CD4-positive, alpha-beta T cell (primary cell): ENCODE results near the gene ADCY2. TPM values are rescaled to one million over a fixed set of nuclear protein-coding genes. Genes with fewer than 3 reads are reported as not detected.

Experiments
- ATAC-seq: fragments of 200-7000 bp; cut with Tn5 transposase; one replicate; pipeline ENCODE4 v1.10.0; 2022; ENCODE audit warnings: mild to moderate bottlenecking; ENCODE audit not compliant: poor library complexity
- CTCF ChIA-PET: fragments of 350-600 bp; sonication (Branson Sonifier 250); formaldehyde crosslinking; loops from one replicate; lab custom pipeline; 2021; ENCODE audit warnings: antibody characterized with exemption, inconsistent platforms; lab: Charles Lee
- POLR2A ChIA-PET: fragments of 350-600 bp; sonication (Branson Sonifier 250); formaldehyde crosslinking; loops from one replicate; lab custom pipeline; 2021; ENCODE audit warnings: antibody characterized with exemption, inconsistent platforms; lab: Charles Lee
- DNase-seq, 14 experiments: peaks; one replicate each; pipeline ENCODE4 v3.0.0-alpha.2; 2013 to 2020; ENCODE audit warnings: mixed read lengths in 2 of 14
- H3K27ac ChIP-seq, 2 donors: one replicate each; pipeline versions ENCODE4 v1.5.1 to v1.7.0; 2013; ENCODE audit warnings: low read length in 2 of 2, low read depth in 1 of 2, mild to moderate bottlenecking in 1 of 2
- H3K27me3 ChIP-seq, 2 experiments: 1 replicate in 1 of 2; 2 replicates in 1 of 2; pipeline versions ENCODE4 v1.6.1 to v1.7.0; 2013; ENCODE audit warnings: low read length in 2 of 2, control low read depth in 1 of 2, mild to moderate bottlenecking in 1 of 2, moderate library complexity in 1 of 2; ENCODE audit not compliant: insufficient read depth in 2 of 2, control insufficient read depth in 1 of 2
- H3K36me3 ChIP-seq: one replicate; pipeline ENCODE4 v1.6.1; 2013; ENCODE audit warnings: low read length, control low read depth; ENCODE audit not compliant: insufficient read depth
- H3K4me1 ChIP-seq: one replicate; pipeline ENCODE4 v1.6.1; 2013; ENCODE audit warnings: low read length, control low read depth; ENCODE audit not compliant: insufficient read depth
- H3K4me3 ChIP-seq: one replicate; pipeline ENCODE4 v1.5.1; 2013; ENCODE audit warnings: mild to moderate bottlenecking, low read length, moderate library complexity
- H3K9me3 ChIP-seq, 2 experiments: 1 replicate in 1 of 2; 2 replicates in 1 of 2; pipeline versions ENCODE4 v1.6.1 to v1.7.0; 2013; ENCODE audit warnings: low read length in 2 of 2, mild to moderate bottlenecking in 2 of 2, control low read depth in 1 of 2, moderate library complexity in 1 of 2; ENCODE audit not compliant: control insufficient read depth in 1 of 2, insufficient read depth in 1 of 2
- H3K27ac Mint-ChIP-seq: one replicate; pipeline ENCODE4 v1.8.0; 2020; ENCODE audit warnings: mixed read lengths
- H3K27me3 Mint-ChIP-seq: one replicate; pipeline ENCODE4 v1.8.0; 2021; ENCODE audit warnings: mixed read lengths
- H3K36me3 Mint-ChIP-seq: one replicate; pipeline ENCODE4 v1.8.0; 2021; ENCODE audit warnings: low read depth, mixed read lengths
- H3K4me1 Mint-ChIP-seq: one replicate; pipeline ENCODE4 v1.8.0; 2021; ENCODE audit warnings: low read depth, mixed read lengths
- H3K4me3 Mint-ChIP-seq: one replicate; pipeline ENCODE4 v1.8.0; 2020; ENCODE audit warnings: mild to moderate bottlenecking, mixed read lengths
- H3K9me3 Mint-ChIP-seq: one replicate; pipeline ENCODE4 v1.8.0; 2020; ENCODE audit warnings: mixed read lengths
- intact Hi-C, 2 experiments: fragments of 100-400 bp; cut with DNase I in 1 of 2; cut with micrococcal nuclease in 1 of 2; formaldehyde crosslinking; loops; one replicate each; pipeline versions ENCODE4 v1.15.1 to v1.9.0; 2023 to 2025; cut with DNase I, micrococcal nuclease
- total RNA-seq, 174 experiments: library from RNA in 2 of 174; stranded (reverse) in 2 of 174; gene quantifications; one replicate each; pipeline ENCODE4 v1.2.3 and lab custom pipeline; 2021 to 2026
- TF ChIP-seq, protein P1 (sequence below): fragments of 200-600 bp; IDR thresholded peaks from one replicate; pipeline ENCODE4 v1.8.0; 2022; ENCODE audit warnings: antibody characterized with exemption, mild to moderate bottlenecking

ADCY2 gene
- total RNA-seq, 2 experiments from 2014 or later: not detected

DNA sequence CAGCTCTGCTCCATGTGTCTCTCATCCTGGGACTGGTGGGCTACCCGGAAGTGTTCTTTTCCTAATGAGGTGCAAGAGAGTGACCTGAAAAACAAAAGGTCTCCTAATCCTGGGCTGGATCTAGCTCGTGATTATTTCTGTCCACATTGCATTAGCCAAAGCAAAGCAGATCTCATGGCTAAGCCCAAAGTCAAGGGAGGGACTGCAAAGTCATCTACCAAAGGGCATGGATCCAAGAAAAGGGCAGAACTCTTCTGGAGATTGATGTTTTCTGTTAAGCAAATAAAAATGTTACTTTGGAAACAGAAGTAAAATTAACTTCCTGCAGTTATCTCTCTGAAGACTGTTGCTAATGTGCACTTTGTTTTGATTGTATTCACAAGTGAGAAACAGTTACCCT is 229.8 kb downstream of the ADCY2 start:
- ATAC-seq (no peak), DNase-seq (no peak)
- ChIA-PET POLR2A (no interaction called here), CTCF (no interaction called here)
- no peak overlapping the region for H3K4me3 Mint-ChIP-seq
- H3K36me3 Mint-ChIP-seq: no peaks in the 10 kb centered on the region
- TF ChIP-seq, protein P1, sequence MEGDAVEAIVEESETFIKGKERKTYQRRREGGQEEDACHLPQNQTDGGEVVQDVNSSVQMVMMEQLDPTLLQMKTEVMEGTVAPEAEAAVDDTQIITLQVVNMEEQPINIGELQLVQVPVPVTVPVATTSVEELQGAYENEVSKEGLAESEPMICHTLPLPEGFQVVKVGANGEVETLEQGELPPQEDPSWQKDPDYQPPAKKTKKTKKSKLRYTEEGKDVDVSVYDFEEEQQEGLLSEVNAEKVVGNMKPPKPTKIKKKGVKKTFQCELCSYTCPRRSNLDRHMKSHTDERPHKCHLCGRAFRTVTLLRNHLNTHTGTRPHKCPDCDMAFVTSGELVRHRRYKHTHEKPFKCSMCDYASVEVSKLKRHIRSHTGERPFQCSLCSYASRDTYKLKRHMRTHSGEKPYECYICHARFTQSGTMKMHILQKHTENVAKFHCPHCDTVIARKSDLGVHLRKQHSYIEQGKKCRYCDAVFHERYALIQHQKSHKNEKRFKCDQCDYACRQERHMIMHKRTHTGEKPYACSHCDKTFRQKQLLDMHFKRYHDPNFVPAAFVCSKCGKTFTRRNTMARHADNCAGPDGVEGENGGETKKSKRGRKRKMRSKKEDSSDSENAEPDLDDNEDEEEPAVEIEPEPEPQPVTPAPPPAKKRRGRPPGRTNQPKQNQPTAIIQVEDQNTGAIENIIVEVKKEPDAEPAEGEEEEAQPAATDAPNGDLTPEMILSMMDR: no peak
- Histone ChIP-seq H3K27me3 (no peaks in the 10 kb centered on the region), H3K27ac (no peak overlapping the region), H3K4me1 (no peaks in the 10 kb centered on the region), H3K4me3 (no peak overlapping the region), H3K36me3 (no peaks in the 10 kb centered on the region), H3K9me3 (peaks cover 0 to 7% of the 10 kb centered on the region in 2 experiments)
- intact Hi-C loops: no loop called here
- H3K27me3 Mint-ChIP-seq: peaks cover 6% of the 10 kb centered on the region
- no peak overlapping the region for H3K27ac Mint-ChIP-seq
- no peaks in the 10 kb centered on the region for H3K4me1 Mint-ChIP-seq
- H3K9me3 Mint-ChIP-seq: peaks cover 7% of the 10 kb centered on the region

DNA sequence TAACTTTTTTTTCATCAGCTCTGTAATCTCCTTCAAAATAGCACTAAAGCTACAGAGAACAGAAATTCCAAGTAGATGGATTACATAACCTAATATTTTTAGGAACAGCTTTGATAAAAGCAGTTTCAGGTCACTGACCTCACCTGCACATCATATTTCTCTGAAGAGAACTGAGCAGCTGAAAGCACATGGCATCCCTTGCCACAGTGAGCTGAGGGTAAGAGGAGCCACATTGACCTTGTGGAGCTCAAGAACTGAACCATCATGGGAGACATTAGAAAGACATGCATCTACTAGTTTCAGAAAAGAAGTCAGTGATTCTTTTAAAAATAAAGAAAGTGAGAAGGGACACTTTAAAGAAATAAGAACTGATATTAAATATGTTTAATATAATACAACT is 232.3 kb downstream of the ADCY2 start:
- Histone ChIP-seq H3K4me3 (no peak overlapping the region), H3K36me3 (no peaks in the 10 kb centered on the region), H3K4me1 (no peaks in the 10 kb centered on the region), H3K9me3 (peaks cover 0 to 10% of the 10 kb centered on the region in 2 experiments), H3K27ac (no peak overlapping the region), H3K27me3 (no peaks in the 10 kb centered on the region)
- no peak for ATAC-seq
- no peak overlapping the region for H3K4me3 Mint-ChIP-seq
- no peaks in the 10 kb centered on the region for H3K4me1 Mint-ChIP-seq
- TF ChIP-seq, protein P1: no peak
- DNase-seq: no peak
- peaks cover 6% of the 10 kb centered on the region for H3K27me3 Mint-ChIP-seq
- H3K36me3 Mint-ChIP-seq: no peaks in the 10 kb centered on the region
- CTCF ChIA-PET: no interaction called here
- H3K27ac Mint-ChIP-seq: no peak overlapping the region
- peaks cover 7% of the 10 kb centered on the region for H3K9me3 Mint-ChIP-seq
- POLR2A ChIA-PET: no interaction called here
- intact Hi-C loops: no loop called here

DNA sequence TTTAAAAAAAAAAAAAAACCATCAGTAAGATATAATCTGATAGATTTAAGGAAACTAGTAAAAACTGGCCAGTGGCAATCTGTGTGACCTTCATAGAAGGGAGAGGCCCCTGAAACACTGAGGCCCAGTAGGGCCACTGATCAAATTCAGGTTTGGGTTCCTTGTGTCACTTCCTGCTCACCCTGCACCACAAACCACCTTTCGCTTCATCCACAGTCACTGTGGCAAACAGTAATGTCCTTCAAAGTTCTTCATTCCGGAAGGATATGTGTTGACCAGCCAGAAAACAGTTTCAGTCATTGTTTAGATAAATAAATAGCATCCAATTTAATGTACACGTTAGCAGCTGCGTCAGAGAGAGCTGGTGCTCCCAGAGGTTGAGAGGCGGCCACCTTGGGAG is 232.9 kb downstream of the ADCY2 start:
- H3K4me1 Mint-ChIP-seq: no peaks in the 10 kb centered on the region
- DNase-seq (no peak), ATAC-seq (no peak)
- ChIA-PET CTCF (no interaction called here), POLR2A (no interaction called here)
- peaks cover 7% of the 10 kb centered on the region for H3K9me3 Mint-ChIP-seq
- Histone ChIP-seq H3K4me1 (no peaks in the 10 kb centered on the region), H3K4me3 (no peak overlapping the region), H3K27ac (no peak overlapping the region), H3K9me3 (peaks cover 0 to 10% of the 10 kb centered on the region in 2 experiments), H3K36me3 (no peaks in the 10 kb centered on the region), H3K27me3 (no peaks in the 10 kb centered on the region)
- TF ChIP-seq, protein P1: no peak
- intact Hi-C loops: no loop called here
- no peaks in the 10 kb centered on the region for H3K36me3 Mint-ChIP-seq
- peaks cover 3% of the 10 kb centered on the region for H3K27me3 Mint-ChIP-seq
- H3K4me3 Mint-ChIP-seq: no peak overlapping the region
- no peak overlapping the region for H3K27ac Mint-ChIP-seq
